HG02610 (cell line): ENCODE measurements around the gene FAM237A.

ENCODE experiments used
- ATAC-seq: cut with Tn5 transposase; IDR thresholded peaks from one replicate; pipeline ENCODE4 v1.9.1; 2021; ENCODE audit warnings: mild to moderate bottlenecking, moderate library complexity; ENCODE audit not compliant: unreplicated experiment

The FAM237A gene

GRCh38 chr2:206642075-206643025 lies at the start of gene FAM237A:
Gene FAM237A (plus strand): TSS chr2:206642487. CDS start chr2:206644237, 1,750 bp downstream.
- no peak for ATAC-seq

GRCh38 chr2:206597717-206598218 lies 44.5 kb upstream of the FAM237A start:
- no peak for ATAC-seq

GRCh38 chr2:206603243-206603642 lies 39.0 kb upstream of the FAM237A start:
- ATAC-seq = no peak

- ATAC-seq = no peak
Observed at GRCh38 chr2:206610451-206610850, 31.8 kb upstream of the FAM237A start.

GRCh38 chr2:206611191-206611590 lies 31.1 kb upstream of the FAM237A start:
- no peak for ATAC-seq

- ATAC-seq = no peak
Observed at GRCh38 chr2:206611736-206612135, 30.6 kb upstream of the FAM237A start.

GRCh38 chr2:206614811-206615210 lies 27.5 kb upstream of the FAM237A start:
- no peak for ATAC-seq

- ATAC-seq = no peak
Observed at GRCh38 chr2:206615417-206616089, 26.7 kb upstream of the FAM237A start.

GRCh38 chr2:206616151-206616550 lies 26.1 kb upstream of the FAM237A start:
- ATAC-seq = no peak

GRCh38 chr2:206619011-206619410 lies 23.3 kb upstream of the FAM237A start:
- no peak for ATAC-seq

GRCh38 chr2:206626108-206626507 lies 16.2 kb upstream of the FAM237A start:
- ATAC-seq = no peak

GRCh38 chr2:206627632-206628031 lies 14.7 kb upstream of the FAM237A start:
- no peak for ATAC-seq

GRCh38 chr2:206631340-206631739 lies 10.9 kb upstream of the FAM237A start:
- no peak for ATAC-seq

- no peak for ATAC-seq
Observed at GRCh38 chr2:206635015-206635414, 7.3 kb upstream of the FAM237A start.

GRCh38 chr2:206639636-206640035 lies 2.7 kb upstream of the FAM237A start:
- no peak for ATAC-seq

- ATAC-seq = no peak
Observed at GRCh38 chr2:206641226-206641625, 1.1 kb upstream of the FAM237A start.

GRCh38 chr2:206647985-206648384 lies 5.7 kb downstream of the FAM237A start:
- ATAC-seq = no peak

- no peak for ATAC-seq
Observed at GRCh38 chr2:206657087-206657486, 14.8 kb downstream of the FAM237A start.

- ATAC-seq = no peak
Observed at GRCh38 chr2:206665251-206665650, 23.0 kb downstream of the FAM237A start.

GRCh38 chr2:206670531-206671319 lies 28.4 kb downstream of the FAM237A start:
- ATAC-seq = no peak

GRCh38 chr2:206683546-206683945 lies 41.3 kb downstream of the FAM237A start:
- no peak for ATAC-seq
